HG02642 (cell line): Measurements from ENCODE around the gene VWA5A.
"Not testable (repeated sequence)": the region's sequence is repeated elsewhere in the genome, so short reads cannot be mapped to it uniquely, and the experiment has no call there.

Experiments used
- ATAC-seq: cut with Tn5 transposase; IDR thresholded peaks from one replicate; pipeline ENCODE4 v1.9.1; 2021; ENCODE audit warnings: mild to moderate bottlenecking; ENCODE audit not compliant: unreplicated experiment, poor library complexity

Gene VWA5A

DNA sequence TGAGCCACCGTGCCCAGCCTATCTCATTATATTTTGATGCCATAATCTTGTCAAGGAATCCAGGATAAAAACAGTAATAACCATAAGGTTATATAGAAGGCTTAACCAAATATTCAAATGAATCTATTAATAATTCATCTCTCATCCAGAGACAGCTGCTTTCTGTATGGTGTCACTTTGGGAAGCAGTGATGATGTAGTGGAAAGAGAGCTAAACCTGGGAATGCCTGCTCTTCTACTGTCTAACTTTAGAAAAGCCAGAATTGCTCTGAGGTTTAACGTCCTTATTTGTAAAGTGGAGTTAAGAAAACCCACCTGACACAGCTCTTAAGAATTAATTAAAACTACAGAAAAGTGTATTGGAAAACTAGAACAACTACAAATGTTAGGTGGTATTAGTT lies 38.6 kb downstream of the VWA5A start:
- no peak for ATAC-seq

DNA sequence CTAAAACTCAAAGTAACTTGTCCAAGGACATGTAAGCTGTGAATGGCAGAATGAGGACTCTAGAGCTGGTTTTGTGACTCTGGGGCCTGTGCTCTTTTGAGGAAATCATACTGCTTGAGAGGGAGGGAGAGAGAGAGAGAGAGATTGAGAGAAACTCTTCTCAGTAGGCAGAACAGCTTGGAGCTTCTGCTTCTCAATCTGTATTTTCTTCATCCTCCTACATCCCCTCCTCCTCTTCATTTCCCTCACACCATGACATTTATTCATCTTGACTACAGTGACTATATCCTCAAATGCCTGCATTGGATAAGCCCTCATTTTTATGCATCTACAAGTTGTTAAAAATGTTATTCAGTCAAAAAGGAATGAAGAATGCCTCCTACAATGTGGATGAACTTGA lies 44.2 kb downstream of the VWA5A start:
- no peak for ATAC-seq

DNA sequence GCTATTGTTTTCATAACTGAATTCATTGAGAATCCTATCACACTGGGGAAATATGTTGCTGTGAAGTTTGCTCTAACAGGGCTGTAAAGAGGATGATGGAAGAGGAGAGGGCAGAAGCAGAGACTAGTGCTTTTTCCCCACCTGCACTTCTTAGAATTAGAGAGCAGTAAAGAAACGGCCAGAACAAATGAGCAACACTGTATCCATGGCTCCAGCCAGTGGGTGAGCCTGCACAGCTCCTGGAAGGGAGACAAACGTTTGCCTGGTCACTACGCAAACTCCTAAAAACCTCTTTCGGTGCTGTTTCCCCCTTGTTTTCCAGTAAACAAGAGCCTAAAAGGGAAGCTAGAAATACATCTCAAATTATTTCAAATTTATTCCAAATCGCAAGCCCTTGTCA lies 45.7 kb downstream of the VWA5A start:
- ATAC-seq: no peak

DNA sequence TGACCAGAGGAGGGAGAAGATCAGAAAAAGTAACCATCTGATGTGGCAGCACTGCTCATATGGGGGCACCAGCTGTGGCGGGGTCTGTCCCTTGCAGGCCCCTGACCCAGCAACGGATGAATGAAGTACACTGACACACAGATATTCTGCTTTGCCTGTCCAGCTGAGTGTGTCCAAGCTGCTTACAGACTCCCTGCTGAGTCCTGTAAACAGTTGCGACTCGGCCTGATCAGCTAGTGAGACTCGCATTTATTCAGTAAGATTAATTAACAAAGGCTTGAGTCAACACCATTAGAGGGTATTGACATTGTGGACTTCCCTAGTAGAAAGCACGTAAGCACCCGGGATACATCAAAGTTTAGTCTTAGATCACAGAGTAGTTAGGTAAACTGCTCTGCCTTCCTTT lies 52.6 kb downstream of the VWA5A start:
- ATAC-seq: no peak

DNA sequence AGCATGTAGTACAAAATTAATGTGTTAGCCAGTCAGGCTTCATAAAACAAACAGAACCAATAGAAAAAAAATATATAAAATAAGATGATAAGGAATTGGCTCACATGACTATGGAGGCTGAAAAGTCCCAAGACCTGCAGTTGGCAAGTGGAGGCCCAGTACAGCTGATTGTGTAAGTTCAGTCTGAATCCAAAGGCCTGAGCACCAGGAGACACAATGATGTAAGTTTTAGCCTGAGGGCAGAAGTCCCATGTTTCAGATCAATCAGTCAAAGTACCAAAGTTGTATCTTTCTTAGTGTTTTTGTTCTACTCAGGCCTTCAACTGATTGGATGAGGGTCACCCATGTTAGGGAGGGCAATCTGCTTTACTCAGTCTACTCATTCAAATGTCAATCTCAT lies 53.5 kb downstream of the VWA5A start:
- ATAC-seq: no peak

DNA sequence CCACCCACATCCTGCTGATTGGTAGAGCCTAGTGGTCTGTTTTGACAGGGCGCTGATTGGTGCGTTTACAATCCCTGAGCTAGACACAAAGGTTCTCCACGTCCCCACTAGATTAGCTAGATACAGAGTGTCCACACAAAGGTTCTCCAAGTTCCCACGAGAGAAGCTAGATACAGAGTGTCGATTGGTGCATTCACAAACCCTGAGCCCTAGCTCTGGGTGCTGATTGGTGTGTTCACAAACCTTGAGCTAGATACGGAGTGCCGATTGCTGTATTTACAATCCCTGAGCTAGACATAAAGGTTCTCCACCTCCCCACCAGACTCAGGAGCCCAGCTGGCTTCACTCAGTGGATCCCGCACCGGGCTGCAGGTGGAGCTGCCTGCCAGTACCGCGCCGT lies 55.1 kb downstream of the VWA5A start:
- not testable (repeated sequence) for ATAC-seq

DNA sequence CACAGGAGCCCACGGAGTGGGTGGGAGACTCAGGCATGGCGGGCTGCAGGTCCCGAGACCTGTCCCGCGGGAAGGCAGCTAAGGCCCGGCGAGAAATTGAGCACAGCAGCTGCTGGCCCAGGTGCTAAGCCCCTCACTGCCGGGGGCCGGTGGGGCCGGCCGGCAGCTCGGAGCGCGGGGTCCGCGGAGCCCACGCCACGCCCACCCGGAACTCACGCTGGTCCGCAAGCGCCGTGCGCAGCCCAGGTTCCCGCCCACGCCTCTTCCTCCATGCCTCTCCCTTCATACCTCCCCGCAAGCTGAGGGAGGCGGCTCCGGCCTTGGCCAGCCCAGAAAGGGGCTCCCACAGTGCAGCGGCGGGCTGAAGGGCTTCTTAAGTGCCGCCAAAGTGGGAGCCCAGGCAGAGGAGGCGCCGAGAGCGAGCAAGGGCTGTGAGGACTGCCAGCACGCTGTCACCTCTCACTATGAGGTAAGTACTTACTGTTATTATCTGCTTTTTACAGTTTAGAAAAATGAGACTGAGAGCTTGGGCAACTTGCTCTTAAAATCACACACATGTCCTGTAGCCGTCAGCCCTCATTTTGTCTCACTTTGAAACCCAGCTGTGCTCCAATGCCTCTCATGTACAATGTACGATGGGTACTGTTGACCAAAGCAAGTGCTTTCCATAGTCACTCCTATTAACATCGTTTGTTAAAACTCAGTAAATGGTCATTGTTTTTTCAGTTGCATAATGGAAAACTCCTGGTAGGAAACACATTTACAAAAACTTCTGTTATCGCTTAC lies 55.7 kb downstream of the VWA5A start:
- no peak for ATAC-seq

DNA sequence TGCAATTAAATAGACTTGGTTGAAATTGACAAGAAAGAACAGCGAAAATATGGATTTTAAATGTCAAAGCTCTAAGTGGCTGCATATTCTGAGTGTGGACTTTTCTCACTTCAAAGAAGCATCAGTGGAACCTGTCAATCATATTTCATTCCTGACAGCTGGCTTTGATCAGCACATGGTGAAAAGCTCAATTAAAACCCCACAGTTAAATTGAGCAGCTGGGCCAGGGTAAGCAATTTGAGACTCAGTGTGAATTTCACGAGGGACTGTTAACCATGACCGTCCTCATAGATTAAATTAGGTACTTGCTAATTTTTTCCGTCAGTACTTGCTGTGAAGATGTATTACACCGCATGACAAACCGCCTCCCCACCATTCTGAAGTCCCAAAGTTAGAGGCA lies 56.9 kb downstream of the VWA5A start:
- no peak for ATAC-seq

DNA sequence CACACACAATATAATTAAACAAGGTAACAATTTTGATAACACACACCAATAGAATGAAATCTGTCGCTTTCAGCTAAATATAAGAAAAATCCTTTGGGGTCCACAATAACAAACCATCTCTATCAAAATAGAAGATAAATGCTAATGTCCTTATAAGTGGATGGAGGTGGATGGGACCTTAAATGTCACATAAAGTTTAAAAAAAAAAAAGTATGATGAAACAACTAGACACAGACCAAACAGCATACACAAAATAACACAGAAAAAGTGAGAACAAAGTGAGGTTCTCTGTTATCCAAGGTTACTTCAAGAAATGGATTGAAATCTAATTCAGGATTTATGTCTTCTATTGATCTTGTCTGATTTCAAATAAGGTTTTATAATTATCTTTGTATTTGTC lies 57.3 kb downstream of the VWA5A start:
- no peak for ATAC-seq

DNA sequence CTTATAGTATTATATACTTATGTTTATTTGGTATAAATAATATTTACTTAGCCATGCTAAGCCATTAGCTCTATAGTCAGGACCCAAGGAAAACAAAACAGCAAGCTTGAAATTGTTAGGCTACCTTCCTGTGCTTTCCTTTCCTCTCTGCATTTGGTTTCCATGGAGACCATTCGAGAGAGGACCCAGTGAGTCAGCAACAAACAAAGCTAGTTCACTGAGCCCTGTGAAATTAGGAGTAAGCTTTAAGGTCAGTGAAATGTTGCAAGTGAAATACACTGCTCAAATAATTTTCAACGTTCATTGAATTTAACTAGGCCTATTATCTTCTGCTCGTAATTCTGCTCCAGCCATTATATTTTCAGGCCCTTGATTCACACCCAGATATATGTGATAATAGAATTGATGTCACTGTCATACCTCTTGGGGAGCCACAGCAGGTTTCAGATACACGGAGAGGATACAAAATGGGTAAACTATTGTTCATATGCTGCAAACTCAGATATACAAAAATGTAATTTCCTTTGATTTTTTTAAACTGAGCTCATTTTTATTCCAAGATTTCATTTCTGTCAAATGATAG lies 58.8 kb downstream of the VWA5A start:
- no peak for ATAC-seq

DNA sequence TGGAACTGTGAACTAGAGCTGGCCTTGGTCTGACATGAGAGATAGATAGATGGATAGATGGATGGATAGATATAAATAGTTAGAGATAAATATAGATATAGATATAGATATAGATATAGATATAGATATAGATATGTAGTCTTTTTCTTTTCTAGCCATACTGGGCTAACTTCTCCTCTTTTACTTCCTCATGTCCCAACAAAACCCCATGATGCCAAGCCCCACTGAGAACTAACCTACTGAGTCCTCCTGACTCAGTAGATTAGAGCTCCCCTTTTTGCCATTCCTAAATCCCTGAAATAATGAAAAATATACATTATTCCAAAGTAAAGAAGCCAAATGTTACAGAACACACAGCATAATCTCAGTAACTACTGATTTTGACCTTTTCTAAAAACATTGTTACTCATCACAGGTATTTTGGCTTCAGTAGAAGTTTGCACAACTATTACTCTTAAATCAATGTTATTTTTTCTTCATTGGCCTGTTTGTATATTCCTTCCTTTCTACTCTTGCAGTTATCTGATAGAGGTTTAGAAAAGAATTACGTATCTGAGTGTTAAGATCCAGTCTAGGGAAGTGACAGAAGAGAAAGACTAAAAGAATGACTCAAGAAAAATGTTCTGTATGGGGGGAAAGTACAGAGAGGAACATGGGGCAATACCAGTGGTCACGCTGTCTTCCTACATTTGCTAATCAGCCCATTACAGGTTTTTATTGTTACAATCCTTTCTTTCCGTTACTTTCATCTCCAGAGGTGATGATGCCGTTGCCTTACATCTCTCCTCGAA lies 61.9 kb downstream of the VWA5A start:
- peak; percentile 52 for ATAC-seq

DNA sequence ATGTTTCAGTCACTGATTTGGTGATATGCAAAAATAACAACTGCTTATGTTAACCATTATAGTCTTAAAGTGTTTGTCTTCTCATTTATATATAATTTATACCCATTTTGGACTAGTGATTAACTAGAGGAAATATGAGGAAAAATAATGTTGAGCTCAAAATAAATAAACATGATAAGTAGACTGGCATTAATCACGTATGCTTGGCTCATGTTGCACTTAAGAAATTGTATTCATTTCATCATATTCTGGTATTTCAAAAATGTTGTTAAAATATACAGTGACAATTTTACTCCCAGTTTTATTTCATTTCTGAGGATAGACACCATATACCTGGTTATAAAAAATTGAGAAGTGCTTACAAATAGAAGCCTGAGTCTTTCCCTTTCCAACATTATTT lies 64.1 kb downstream of the VWA5A start:
- ATAC-seq: no peak

DNA sequence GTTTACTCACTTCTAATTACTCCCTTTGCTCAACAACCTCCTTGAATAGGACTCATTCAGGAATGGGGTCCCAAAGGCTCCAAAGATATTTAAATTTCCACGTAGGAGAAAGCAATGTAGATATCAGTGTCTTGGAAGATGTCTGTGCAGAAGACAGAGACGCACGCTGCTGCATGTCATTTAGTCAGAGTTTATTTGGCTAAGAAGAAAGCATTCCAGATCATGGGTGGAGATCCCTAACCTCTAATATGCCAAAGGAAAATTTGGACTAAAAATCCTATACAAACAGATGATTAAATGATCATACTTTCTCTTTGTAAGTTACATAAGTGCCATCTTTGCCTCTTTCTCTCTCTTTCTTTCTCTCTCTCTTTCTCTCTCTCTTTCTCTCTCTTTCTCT lies 67.8 kb downstream of the VWA5A start, which contains the start of gene OR10D3:
OR10D3 (plus strand) TSS at position 278 of the 400 bp plus-strand sequence. CDS start 1,925 bp downstream, outside the sequence.
- no peak for ATAC-seq

DNA sequence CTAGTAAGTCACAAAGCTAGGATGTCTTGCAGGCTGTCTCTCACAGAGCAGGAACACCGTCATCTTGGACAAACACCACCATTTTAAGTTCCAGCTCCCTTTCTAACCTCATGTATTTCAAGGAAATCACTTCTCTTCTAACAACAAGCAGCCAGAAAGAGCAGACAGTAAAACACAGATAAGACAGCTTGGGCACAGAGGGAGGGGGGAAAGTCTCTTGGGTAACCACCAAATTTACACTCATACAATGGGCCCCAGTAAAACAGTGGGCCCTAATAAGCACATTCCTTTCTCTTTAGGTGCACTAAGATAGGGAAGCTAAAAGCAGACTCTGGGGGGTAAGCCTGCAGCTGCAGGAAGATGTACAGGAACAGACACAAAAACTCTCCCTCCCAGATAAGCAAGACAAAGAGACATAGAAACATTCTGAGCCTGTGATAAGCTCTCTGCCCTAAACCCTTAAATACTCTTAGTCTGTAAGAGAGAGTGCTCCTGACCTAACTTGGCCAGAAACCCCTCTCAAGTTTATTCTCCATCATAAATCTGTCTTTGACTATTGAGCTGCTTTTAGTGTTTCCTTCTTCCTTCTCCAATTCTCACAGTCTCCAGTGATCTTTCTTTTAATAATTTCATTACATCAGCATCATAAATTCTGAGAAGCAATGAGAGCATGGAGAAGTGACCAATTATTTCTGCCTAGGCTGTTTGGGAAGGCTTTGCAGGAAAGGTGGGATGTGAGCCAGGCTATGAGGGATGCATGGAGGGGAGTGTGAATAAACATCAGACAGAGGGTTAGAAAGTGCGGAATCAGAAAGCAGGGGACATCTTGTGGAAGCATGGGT lies 75.3 kb downstream of the VWA5A start:
- ATAC-seq: no peak

DNA sequence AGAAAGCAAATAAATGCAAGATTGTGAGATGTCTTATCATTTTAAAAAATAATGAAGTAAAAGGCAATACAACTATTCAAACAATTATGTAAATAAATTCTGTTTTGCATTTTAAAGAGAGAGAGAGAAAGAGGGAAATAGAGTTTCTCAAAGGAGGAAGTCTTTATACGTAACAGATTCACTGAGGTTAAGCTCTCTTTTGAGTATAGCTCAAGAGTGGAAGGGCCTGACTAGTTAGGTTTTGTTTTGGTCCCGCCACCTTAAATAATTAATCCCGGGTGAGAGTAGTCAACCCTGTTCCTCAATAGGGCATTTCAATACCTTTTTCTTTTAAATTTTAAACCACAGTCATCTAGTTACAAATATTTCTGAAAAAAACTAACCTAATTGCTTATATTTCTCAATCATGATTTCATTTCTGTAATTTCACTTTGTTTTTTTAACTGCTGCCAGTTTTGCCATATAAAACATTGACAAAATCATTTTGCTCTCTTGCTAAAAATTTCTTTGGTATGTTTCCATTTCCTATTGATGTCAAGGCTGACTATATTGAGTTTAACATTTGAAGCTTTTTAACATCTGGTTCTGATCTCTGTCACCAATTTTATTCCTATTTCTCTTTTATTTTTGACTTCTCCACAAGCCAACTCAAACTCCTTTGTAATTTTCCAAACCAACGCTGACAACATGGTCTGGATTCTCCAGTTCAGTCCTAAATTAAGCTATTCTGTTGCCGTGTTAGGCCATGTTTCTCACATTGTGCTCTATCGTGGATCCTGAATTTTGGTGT lies 78.2 kb downstream of the VWA5A start:
- ATAC-seq: peak; percentile 49

DNA sequence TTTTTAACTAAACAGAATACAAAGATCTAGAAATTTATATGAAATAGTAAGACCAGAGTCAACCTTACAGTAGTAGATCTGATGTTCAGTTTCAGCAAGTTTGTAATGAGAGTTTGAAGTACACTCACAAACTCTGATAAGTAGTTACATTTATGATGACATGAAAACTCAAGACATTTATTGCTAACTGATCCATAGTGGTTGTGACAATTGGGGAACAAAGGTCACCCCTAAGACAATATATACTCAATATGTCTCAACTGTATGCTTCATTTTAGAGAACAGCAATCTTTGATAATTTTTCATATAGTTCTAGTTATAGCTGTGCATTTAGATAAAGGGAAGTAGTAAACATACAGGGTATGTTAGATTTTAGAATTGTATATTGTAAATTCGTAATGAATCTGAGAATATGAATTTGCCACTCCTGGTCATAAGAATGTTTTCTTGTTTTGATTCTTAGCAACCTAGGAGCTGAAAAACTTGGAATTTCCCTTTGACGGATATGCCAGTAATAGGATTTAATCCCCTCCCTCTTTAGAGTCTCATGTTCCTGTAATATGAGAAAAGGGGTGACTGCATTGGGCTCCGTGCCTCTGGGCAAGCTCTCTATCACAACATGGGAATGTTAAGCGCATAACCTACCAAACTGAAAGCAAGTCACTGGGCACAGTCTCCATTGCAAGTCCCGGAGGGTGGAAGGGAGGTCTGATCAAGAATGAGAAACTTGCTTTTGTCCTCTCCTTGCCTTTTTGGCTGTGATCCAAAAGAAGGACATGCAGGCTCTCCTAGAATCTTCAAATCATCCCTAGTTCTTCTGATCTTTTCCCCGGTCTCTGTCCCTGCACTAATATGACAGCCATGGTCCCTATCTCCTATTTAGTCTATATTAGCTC lies 79.3 kb downstream of the VWA5A start:
- ATAC-seq: no peak

DNA sequence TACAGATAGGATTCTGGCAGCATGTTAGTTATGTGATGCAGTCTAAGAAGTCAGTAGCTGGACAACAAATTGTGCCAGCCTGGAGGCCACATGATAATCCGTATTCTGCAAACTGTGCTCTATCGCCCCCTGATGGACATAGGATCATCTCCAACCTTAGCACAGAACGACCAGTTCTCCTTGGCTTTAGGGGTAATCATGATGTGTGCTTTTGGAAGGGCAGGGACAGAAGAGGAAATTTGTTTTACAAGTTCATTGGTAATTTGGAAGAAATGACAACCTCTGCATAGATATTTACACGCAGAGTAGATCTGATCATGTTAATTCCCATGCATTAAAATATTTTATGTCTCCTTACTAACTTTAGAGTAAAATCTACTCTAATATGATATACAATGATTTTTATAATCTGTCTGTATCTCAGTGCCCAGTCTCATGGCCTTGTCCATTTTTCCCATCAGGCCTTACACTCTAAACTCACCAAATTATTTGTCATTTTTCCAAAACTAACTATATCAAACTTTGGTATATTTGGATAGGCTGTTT lies 80.0 kb downstream of the VWA5A start:
- peak; percentile 82 for ATAC-seq
